ENCODE measurements around the gene UTP25. TPM values are rescaled to one million over a fixed set of nuclear protein-coding genes. Genes with fewer than 3 reads are reported as not detected.

Gene UTP25
- total RNA-seq, 2 experiments from 2014 or later = 10.5 to 12.8 TPM

- intact Hi-C loops (cut with micrococcal nuclease; ENCODE audit: unreplicated experiment) = loop anchor here (5.0 kb wide), 2 partner anchors 47 to 1748 kb away; partner anchors contain the start of genes C1orf74 and SLC30A1
- Histone ChIP-seq H3K4me1 (ENCODE audit: insufficient read depth, low read length, poor library complexity, severe bottlenecking) (peaks cover 19% of the 10 kb centered on the region), H3K4me3 (ENCODE audit: low read depth, low read length, poor library complexity, severe bottlenecking) (peak overlapping the region; percentile 98), H3K9me3 (ENCODE audit: low read length) (no peaks in the 10 kb centered on the region), H4K20me1 (ENCODE audit: insufficient read depth, low read length) (no peaks in the 10 kb centered on the region), H3K9me2 (ENCODE audit: insufficient read depth, low read length) (no peaks in the 10 kb centered on the region), H2AFZ (ENCODE audit: low read length) (no peak overlapping the region), H3K27ac (ENCODE audit: low read depth, low read length, poor library complexity, severe bottlenecking) (no peak overlapping the region), H3K4me2 (ENCODE audit: low read length) (peak overlapping the region; percentile 72), H3K79me2 (ENCODE audit: insufficient read depth, low read depth, low read length) (peaks cover 29% of the 10 kb centered on the region), H3K36me3 (ENCODE audit: insufficient read depth, low read length) (peaks cover 51% of the 10 kb centered on the region)
- no peak for TF ChIP-seq EZH2phosphoT487 (IDR thresholded peaks at IDR 0.05; ENCODE audit: borderline replicate concordance, low read depth, low read length)
- no peak for TF ChIP-seq CTCF (conservative IDR thresholded peaks at IDR 0.05; ENCODE audit: low read length)
- no peak for DNase-seq (ENCODE audit: low spot score)
- CTCF ChIA-PET (ENCODE audit: unreplicated experiment) = no interaction called here
- POLR2A ChIA-PET = interaction anchor here (0.7 to 1.2 kb wide), 2 partner anchors 10 to 74 kb away, joined by 3 to 4 read pairs; partner anchors contain the start of gene TRAF3IP3
- no TSS peak for BruUV-seq (replicated peaks)
Observed at GRCh38 chr1:209829716-209830115, 1.9 kb downstream of the UTP25 start.

- Histone ChIP-seq H3K4me1 (ENCODE audit: insufficient read depth, low read length, poor library complexity, severe bottlenecking) (peaks cover 19% of the 10 kb centered on the region), H3K27ac (ENCODE audit: low read depth, low read length, poor library complexity, severe bottlenecking) (no peak overlapping the region), H3K9me2 (ENCODE audit: insufficient read depth, low read length) (no peaks in the 10 kb centered on the region), H3K4me3 (ENCODE audit: low read depth, low read length, poor library complexity, severe bottlenecking) (no peak overlapping the region), H3K79me2 (ENCODE audit: insufficient read depth, low read depth, low read length) (peaks cover 29% of the 10 kb centered on the region), H3K9me3 (ENCODE audit: low read length) (no peaks in the 10 kb centered on the region), H3K4me2 (ENCODE audit: low read length) (no peak overlapping the region), H3K36me3 (ENCODE audit: insufficient read depth, low read length) (peaks cover 61% of the 10 kb centered on the region), H2AFZ (ENCODE audit: low read length) (no peak overlapping the region), H4K20me1 (ENCODE audit: insufficient read depth, low read length) (no peaks in the 10 kb centered on the region)
- POLR2A ChIA-PET = interaction anchor here (0.6 to 1.2 kb wide), 10 partner anchors 8 to 1967 kb away, joined by 3 to 6 read pairs (median 4); partner anchors contain the start of gene TRAF3IP3
- BruUV-seq (replicated peaks) = no TSS peak
- CTCF ChIA-PET (ENCODE audit: unreplicated experiment) = interaction anchor here (0.6 kb wide), 1 partner anchor 1707 kb away, joined by 4 read pairs; no protein-coding TSS in a partner anchor
- intact Hi-C loops (cut with micrococcal nuclease; ENCODE audit: unreplicated experiment) = no loop called here
- no peak for DNase-seq (ENCODE audit: low spot score)
- TF ChIP-seq CTCF (conservative IDR thresholded peaks at IDR 0.05; ENCODE audit: low read length) (no peak), EZH2phosphoT487 (IDR thresholded peaks at IDR 0.05; ENCODE audit: borderline replicate concordance, low read depth, low read length) (no peak)
Observed at GRCh38 chr1:209830722-209831121, 3.0 kb downstream of the UTP25 start.

DNA sequence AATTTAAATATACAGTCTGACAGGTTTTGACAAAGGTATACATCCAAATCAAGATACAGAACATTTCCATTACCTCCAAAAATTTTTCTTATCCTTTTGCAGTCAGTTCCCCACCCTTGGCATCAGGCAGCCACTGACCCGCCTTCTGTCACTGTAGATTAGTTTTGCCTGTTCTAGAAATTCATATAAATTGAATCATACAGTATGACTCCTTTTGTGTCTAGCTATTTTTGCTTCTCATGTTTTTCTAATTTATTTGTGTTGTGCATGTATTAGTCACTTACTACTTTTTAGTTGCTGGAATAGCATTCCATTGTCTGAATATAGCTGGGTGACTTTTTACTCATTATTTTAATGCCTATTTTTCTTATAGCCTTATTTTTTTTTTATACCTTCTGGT is 3.8 kb downstream of the UTP25 start:
- H3K4me3 ChIP-seq (ENCODE audit: low read depth, low read length, poor library complexity, severe bottlenecking) = no peak overlapping the region
- no peak overlapping the region for H2AFZ ChIP-seq (ENCODE audit: low read length)
- intact Hi-C loops (cut with micrococcal nuclease; ENCODE audit: unreplicated experiment) = no loop called here
- no peak overlapping the region for H3K4me2 ChIP-seq (ENCODE audit: low read length)
- DNase-seq (ENCODE audit: low spot score) = no peak
- peaks cover 70% of the 10 kb centered on the region for H3K36me3 ChIP-seq (ENCODE audit: insufficient read depth, low read length)
- BruUV-seq (replicated peaks) = no TSS peak
- H4K20me1 ChIP-seq (ENCODE audit: insufficient read depth, low read length) = no peaks in the 10 kb centered on the region
- POLR2A ChIA-PET = interaction anchor here (0.6 to 0.8 kb wide), 2 partner anchors 14 to 419 kb away, joined by 3 read pairs; no protein-coding TSS in a partner anchor
- H3K27ac ChIP-seq (ENCODE audit: low read depth, low read length, poor library complexity, severe bottlenecking) = no peak overlapping the region
- H3K9me3 ChIP-seq (ENCODE audit: low read length) = no peaks in the 10 kb centered on the region
- H3K9me2 ChIP-seq (ENCODE audit: insufficient read depth, low read length) = no peaks in the 10 kb centered on the region
- H3K79me2 ChIP-seq (ENCODE audit: insufficient read depth, low read depth, low read length) = peaks cover 29% of the 10 kb centered on the region
- TF ChIP-seq EZH2phosphoT487 (IDR thresholded peaks at IDR 0.05; ENCODE audit: borderline replicate concordance, low read depth, low read length) (no peak), CTCF (conservative IDR thresholded peaks at IDR 0.05; ENCODE audit: low read length) (no peak)
- H3K4me1 ChIP-seq (ENCODE audit: insufficient read depth, low read length, poor library complexity, severe bottlenecking) = peaks cover 19% of the 10 kb centered on the region
- CTCF ChIA-PET (ENCODE audit: unreplicated experiment) = no interaction called here
